Stimulated activated CD4-positive, alpha-beta T cell treated with anti-CD3 and anti-CD28 coated beads, Interleukin-15, amount 100 ng/mL, for 1 hour (primary cell): ENCODE results near the gene NECAB3.

Experiments used
- DNase-seq, 2 donors: peaks; one replicate each; pipeline ENCODE4 v3.0.0-alpha.2; 2020; ENCODE audit warnings: low read depth in 1 of 2, low spot score in 1 of 2

Gene NECAB3

DNA sequence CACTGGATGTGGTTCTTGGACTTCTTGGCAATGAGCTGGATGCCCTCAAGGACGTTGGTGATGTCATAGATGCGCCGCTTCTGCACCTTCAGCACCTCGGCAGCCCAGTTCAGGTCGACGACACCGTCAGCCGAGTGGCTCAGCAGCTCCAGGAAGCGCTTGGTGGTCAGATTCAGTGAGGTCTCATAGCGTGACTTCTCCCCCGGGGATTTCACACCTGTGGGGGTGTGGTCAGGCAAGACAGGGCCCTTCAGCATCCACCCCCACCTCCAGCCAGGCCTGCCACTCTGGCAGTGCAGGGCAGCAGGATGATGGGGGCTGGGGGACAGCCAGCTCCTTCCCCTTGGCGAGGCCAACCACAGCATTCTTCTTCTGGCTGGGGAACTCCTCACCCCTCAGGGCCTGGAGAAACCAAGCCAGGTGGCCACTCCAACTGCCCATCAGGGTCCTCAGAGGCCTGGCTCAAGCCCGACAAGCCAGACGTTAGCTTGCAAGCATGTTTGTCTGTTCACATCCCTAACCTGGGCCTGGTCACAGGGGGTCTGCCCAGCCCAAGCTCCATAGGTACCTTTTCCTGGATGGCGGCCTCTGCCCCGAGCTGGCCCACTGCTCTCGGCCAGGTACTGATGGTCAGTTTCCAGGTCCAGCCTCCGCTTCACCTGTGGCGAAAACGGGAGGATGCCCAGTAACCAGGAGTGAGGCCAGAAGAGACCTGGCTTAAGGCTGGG is 5.7 kb upstream of the NECAB3 start:
- DNase-seq, result no peak

DNA sequence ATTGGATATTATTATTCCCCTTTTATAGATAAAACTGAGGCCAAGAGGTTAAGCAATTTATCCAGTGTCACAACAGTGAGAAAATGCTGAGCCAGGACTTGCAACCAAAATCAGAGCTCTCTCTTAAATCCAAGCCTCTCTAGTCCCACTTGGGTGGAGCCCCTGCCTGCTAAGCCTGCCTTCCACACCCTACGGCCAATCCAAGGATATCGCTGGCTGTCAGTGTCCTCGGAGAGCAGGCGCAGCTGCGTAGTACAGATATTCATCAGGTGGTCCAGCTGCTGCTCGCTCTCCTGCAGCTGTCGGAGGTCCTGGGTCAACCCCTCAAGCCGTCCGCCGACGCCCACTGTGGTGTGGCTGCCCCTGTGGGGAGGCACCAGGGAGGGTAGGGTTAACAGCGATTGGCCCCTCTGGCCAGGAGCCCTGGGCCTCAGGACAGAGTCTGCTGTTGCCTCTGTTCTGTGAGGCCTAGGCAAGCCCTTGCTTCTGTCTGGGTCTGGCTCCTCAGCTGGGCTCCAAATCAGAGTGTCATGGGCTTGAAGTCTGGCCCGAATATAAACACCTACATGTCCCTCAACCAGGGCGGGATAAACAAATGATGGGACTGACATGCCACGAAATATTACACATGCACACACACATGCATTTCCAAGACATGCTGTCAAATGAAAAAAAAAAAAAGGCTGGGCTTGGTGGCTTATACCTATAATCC is 3.9 kb upstream of the NECAB3 start:
- no peak for DNase-seq

- DNase-seq, result no peak
Measured at GRCh38 chr20:33676652-33677645, 2.7 kb upstream of the NECAB3 start.

GRCh38 chr20:33676121-33676520 is 1.9 kb upstream of the NECAB3 start:
- no peak for DNase-seq

GRCh38 chr20:33675136-33675959 is 1.1 kb upstream of the NECAB3 start:
- DNase-seq, result no peak

GRCh38 chr20:33673410-33674293 is 576 bp downstream of the NECAB3 start:
- no peak for DNase-seq

GRCh38 chr20:33673114-33673409 is 1.2 kb downstream of the NECAB3 start:
- no peak for DNase-seq

DNA sequence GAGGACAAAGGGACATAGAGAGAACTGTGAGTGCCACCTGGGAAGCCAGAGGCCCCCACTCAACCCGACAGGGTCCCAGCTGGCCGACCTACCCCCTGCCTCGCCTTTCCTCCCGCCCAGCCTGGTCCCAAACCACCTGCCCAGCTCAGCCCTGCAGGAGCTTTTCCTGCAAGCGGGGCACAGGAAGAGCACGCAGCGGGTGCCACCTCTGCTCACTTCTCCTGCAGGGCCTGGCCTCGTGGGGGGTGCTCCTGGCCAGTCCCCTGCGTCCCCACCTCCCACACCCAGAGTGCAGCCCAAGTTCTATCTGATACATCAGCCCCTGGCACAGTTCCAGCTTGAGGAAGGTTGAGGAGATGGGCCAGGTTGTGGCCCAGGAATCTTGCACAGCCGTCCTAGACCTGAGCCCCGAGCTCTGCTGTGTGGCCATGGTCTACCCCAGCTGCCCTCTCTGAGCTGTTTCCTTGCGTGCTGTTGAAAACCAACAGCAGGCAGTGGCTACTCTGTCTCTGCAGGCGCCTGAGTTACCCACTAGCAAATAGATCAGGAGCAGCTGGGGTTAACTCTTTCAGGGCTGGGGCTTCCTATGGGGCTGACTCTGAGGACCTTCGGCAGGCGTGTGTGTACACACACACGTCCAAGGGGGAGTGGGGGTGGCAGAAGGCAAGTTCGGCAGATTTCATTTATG is 1.7 kb downstream of the NECAB3 start:
- DNase-seq, result no peak

GRCh38 chr20:33671573-33672288 is 2.5 kb downstream of the NECAB3 start:
- no peak for DNase-seq

GRCh38 chr20:33670715-33671499 is 3.3 kb downstream of the NECAB3 start:
- DNase-seq, result no peak

GRCh38 chr20:33669873-33670640 is 4.2 kb downstream of the NECAB3 start:
- no peak for DNase-seq

- no peak for DNase-seq
Measured at GRCh38 chr20:33669224-33669623, 5.0 kb downstream of the NECAB3 start.

GRCh38 chr20:33668466-33669155 is 5.6 kb downstream of the NECAB3 start:
- DNase-seq, result no peak

GRCh38 chr20:33667676-33668465 is 6.4 kb downstream of the NECAB3 start:
- DNase-seq, result peak; percentile 59 to 67

DNA sequence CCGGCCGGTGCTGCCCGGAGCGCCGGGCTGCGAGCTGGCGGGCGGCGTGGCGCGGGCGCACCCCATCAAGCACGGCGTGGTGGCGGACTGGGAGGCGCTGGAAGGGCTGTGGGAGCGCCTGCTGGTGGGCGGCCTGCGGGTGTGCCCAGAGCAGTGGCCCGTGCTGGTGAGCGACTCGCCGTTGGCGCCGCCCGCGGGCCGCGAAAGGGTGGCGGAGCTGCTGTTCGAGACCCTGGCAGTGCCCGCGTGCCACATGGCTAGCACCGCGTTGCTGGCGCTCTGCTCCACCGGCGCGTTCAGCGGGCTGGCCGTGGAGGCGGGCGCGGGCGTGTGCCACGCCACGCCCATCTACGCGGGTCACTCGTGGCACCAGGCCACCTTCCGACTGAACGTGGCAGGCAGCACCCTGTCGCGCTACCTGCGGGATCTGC is 7.0 kb downstream of the NECAB3 start:
- peak in 1 of 2 donors; percentile 35 for DNase-seq
